Activated CD4-positive, alpha-beta T cell treated with anti-CD3 and anti-CD28 coated beads, Interleukin-2, amount 10 ng/mL, durations not matched to agents 24 days and 14 days (primary cell): ENCODE measurements around the gene NR2F1. TPM values are rescaled to one million over a fixed set of nuclear protein-coding genes. Genes with fewer than 3 reads are reported as not detected.

Experiments
- DNase-seq: peaks from one replicate; pipeline ENCODE4 v3.0.0; 2022
- H3K27ac Mint-ChIP-seq: one replicate; pipeline ENCODE4 v1.8.0; 2022; ENCODE audit warnings: mild to moderate bottlenecking, mixed read lengths
- H3K27me3 Mint-ChIP-seq: one replicate; pipeline ENCODE4 v1.8.0; 2022; ENCODE audit warnings: mixed read lengths
- H3K36me3 Mint-ChIP-seq: one replicate; pipeline ENCODE4 v1.8.0; 2022; ENCODE audit warnings: low read depth, mild to moderate bottlenecking, mixed read lengths
- H3K4me1 Mint-ChIP-seq: one replicate; pipeline ENCODE4 v1.8.0; 2021; ENCODE audit warnings: mixed read lengths
- H3K4me3 Mint-ChIP-seq: one replicate; pipeline ENCODE4 v1.8.0; 2022; ENCODE audit warnings: mild to moderate bottlenecking, moderate library complexity, mixed read lengths
- H3K9me3 Mint-ChIP-seq: one replicate; pipeline ENCODE4 v1.8.0; 2021; ENCODE audit warnings: mixed read lengths
- intact Hi-C: fragments of 100-400 bp; cut with micrococcal nuclease; formaldehyde crosslinking; loops from one replicate; pipeline ENCODE4 v1.15.1; 2023
- total RNA-seq: library from RNA; stranded (reverse); gene quantifications from 2 replicates; pipeline ENCODE4 v1.2.3, GENCODE V29; 2022

The NR2F1 gene
- total RNA-seq, 1 donor from 2014 or later: not detected

- no peak overlapping the region for H3K27ac Mint-ChIP-seq
- H3K4me1 Mint-ChIP-seq: no peaks in the 10 kb centered on the region
- H3K4me3 Mint-ChIP-seq: no peak overlapping the region
- H3K9me3 Mint-ChIP-seq: no peaks in the 10 kb centered on the region
- no peaks in the 10 kb centered on the region for H3K36me3 Mint-ChIP-seq
- no peaks in the 10 kb centered on the region for H3K27me3 Mint-ChIP-seq
- DNase-seq: no peak
- intact Hi-C loops: no loop called here
Measured at GRCh38 chr5:93642526-93642925, 59.5 kb downstream of the NR2F1 start.

Other genes starting within 250 kb of the NR2F1 start
- gene NR2F1-AS1, start 2.0 kb upstream of the NR2F1 start, total RNA-seq: not detected in 2 replicates
- 1.1 TPM in 2 replicates for gene POU5F2, start 158.4 kb downstream of the NR2F1 start, total RNA-seq